Thyroid gland (tissue), 4 donors: ENCODE measurements around the gene PITPNB.

Experiments used
- CTCF ChIP-seq, 6 experiments: fragments of 200-600 bp in 3 of 6; fragments of 450-650 bp in 3 of 6; sonication (generic) in 3 of 6; IDR thresholded peaks; one replicate each; pipeline ENCODE4 v1.5.1; 2016 to 2019; ENCODE audit warnings: antibody characterized with exemption in 6 of 6, mild to moderate bottlenecking in 2 of 6, inconsistent platforms in 1 of 6, moderate library complexity in 1 of 6
- POLR2A ChIP-seq, 2 donors: fragments of 450-650 bp; IDR thresholded peaks; one replicate each; pipeline ENCODE4 v1.6.1; 2017; ENCODE audit warnings: antibody characterized with exemption in 2 of 2, mild to moderate bottlenecking in 2 of 2, moderate library complexity in 1 of 2

- TF ChIP-seq CTCF (IDR thresholded peaks at IDR 0.05) (no peak), POLR2A (IDR thresholded peaks at IDR 0.05) (no peak)
Observed at GRCh38 chr22:27844256-27844655, 74.8 kb downstream of the PITPNB start.
